Ishikawa (cell line): ENCODE measurements around the gene TBC1D8.

Source experiments
- CEBPB ChIP-seq: IDR thresholded peaks from 2 replicates; pipeline ENCODE4 v1.6.1; 2012
- CREB1 ChIP-seq: IDR thresholded peaks from 2 replicates; pipeline ENCODE4 v1.6.1; 2012; ENCODE audit warnings: low read depth
- EGR1 ChIP-seq: IDR thresholded peaks from 2 replicates; pipeline ENCODE4 v1.6.1; 2012
- EP300 ChIP-seq: IDR thresholded peaks from 2 replicates; pipeline ENCODE4 v1.6.1; 2012; ENCODE audit warnings: borderline replicate concordance
- FOXM1 ChIP-seq: IDR thresholded peaks from 2 replicates; pipeline ENCODE4 v1.6.1; 2012; ENCODE audit warnings: low read depth, borderline replicate concordance
- NFIC ChIP-seq: IDR thresholded peaks from 2 replicates; pipeline ENCODE4 v1.6.1; 2012
- RAD21 ChIP-seq: IDR thresholded peaks from 2 replicates; pipeline ENCODE4 v1.6.1; 2012; ENCODE audit warnings: low read depth
- TAF1 ChIP-seq: IDR thresholded peaks from 2 replicates; pipeline ENCODE4 v1.6.1; 2012; ENCODE audit warnings: low read depth, mild to moderate bottlenecking
- TCF12 ChIP-seq: IDR thresholded peaks from 2 replicates; pipeline ENCODE4 v1.6.1; 2012; ENCODE audit warnings: low read depth
- TEAD4 ChIP-seq: IDR thresholded peaks from 2 replicates; pipeline ENCODE4 v1.6.1; 2012
- YY1 ChIP-seq: IDR thresholded peaks from 2 replicates; pipeline ENCODE4 v1.6.1; 2012; ENCODE audit warnings: low read depth
- ZBTB7A ChIP-seq: IDR thresholded peaks from 2 replicates; pipeline ENCODE4 v1.6.1; 2012; ENCODE audit warnings: low read depth
- TF ChIP-seq, protein P1 (sequence below): IDR thresholded peaks from 2 replicates; pipeline ENCODE4 v1.6.1; 2012; ENCODE audit warnings: low read depth, mild to moderate bottlenecking
- TF ChIP-seq, protein P2 (sequence below): IDR thresholded peaks from 2 replicates; pipeline ENCODE4 v1.6.1; 2012
- TF ChIP-seq, protein P3 (sequence below): IDR thresholded peaks from 2 replicates; pipeline ENCODE4 v1.6.1; 2012

TBC1D8 gene

GRCh38 chr2:101149241-101150192, 1.7 kb downstream of the TBC1D8 start:
- TF ChIP-seq NFIC (no peak), EGR1 (no peak), TEAD4 (no peak), ZBTB7A (no peak), CREB1 (no peak), EP300 (no peak), TAF1 (no peak), YY1 (no peak), RAD21 (no peak), FOXM1 (no peak), CEBPB (no peak), TCF12 (no peak)
- TF ChIP-seq, protein P1, sequence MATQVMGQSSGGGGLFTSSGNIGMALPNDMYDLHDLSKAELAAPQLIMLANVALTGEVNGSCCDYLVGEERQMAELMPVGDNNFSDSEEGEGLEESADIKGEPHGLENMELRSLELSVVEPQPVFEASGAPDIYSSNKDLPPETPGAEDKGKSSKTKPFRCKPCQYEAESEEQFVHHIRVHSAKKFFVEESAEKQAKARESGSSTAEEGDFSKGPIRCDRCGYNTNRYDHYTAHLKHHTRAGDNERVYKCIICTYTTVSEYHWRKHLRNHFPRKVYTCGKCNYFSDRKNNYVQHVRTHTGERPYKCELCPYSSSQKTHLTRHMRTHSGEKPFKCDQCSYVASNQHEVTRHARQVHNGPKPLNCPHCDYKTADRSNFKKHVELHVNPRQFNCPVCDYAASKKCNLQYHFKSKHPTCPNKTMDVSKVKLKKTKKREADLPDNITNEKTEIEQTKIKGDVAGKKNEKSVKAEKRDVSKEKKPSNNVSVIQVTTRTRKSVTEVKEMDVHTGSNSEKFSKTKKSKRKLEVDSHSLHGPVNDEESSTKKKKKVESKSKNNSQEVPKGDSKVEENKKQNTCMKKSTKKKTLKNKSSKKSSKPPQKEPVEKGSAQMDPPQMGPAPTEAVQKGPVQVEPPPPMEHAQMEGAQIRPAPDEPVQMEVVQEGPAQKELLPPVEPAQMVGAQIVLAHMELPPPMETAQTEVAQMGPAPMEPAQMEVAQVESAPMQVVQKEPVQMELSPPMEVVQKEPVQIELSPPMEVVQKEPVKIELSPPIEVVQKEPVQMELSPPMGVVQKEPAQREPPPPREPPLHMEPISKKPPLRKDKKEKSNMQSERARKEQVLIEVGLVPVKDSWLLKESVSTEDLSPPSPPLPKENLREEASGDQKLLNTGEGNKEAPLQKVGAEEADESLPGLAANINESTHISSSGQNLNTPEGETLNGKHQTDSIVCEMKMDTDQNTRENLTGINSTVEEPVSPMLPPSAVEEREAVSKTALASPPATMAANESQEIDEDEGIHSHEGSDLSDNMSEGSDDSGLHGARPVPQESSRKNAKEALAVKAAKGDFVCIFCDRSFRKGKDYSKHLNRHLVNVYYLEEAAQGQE = no peak
- TF ChIP-seq, protein P2, sequence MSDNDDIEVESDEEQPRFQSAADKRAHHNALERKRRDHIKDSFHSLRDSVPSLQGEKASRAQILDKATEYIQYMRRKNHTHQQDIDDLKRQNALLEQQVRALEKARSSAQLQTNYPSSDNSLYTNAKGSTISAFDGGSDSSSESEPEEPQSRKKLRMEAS = no peak
- TF ChIP-seq, protein P3, sequence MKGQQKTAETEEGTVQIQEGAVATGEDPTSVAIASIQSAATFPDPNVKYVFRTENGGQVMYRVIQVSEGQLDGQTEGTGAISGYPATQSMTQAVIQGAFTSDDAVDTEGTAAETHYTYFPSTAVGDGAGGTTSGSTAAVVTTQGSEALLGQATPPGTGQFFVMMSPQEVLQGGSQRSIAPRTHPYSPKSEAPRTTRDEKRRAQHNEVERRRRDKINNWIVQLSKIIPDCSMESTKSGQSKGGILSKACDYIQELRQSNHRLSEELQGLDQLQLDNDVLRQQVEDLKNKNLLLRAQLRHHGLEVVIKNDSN = no peak

DNA sequence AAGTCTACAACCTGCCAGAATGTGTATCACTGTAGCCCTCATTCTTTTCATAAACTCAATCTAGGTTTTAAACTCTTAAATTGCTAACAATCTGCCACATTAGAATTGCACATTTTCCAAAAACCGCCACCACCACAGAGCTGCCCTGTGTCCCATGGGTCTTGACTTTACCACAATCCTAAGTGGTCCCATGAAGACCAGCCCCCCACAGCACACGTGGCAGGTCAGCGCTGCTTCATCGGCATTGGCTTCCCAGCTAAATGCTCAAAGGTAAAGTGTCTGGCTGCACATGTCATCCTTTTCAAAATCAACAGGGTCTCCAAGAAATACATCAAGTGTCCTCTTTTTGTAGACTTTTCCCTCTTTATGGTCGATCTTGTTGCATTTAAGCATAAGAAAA, 2.4 kb downstream of the TBC1D8 start:
- TF ChIP-seq CREB1 (no peak), EGR1 (no peak), YY1 (no peak), TCF12 (no peak), ZBTB7A (no peak)
- TF ChIP-seq, protein P3 = no peak

DNA sequence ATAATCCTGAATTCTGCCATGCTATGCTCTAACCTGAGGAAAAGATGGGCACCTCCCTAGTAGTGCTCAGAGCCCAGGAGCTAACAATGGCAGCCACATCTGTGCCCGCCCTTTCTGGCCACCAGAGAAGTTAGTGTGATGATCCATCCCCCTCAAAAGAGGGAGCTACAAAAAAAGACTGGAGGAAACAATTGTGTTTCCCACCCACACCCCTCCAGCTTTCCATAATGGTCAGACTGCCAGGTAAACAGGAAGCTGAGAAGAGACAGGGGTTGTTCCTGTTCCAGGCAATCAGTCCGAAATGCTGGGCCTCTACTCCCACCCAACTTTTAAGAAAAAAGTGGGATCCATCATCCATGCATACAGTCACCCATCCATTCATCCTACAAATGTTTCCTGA, 3.2 kb downstream of the TBC1D8 start:
- no peak for TF ChIP-seq CREB1
- no peak for TF ChIP-seq CEBPB
- no peak for TF ChIP-seq NFIC
- TF ChIP-seq TEAD4 = no peak
- no peak for TF ChIP-seq FOXM1
- TF ChIP-seq TCF12 = no peak
- TF ChIP-seq YY1 = no peak
- TF ChIP-seq, protein P2 = no peak

DNA sequence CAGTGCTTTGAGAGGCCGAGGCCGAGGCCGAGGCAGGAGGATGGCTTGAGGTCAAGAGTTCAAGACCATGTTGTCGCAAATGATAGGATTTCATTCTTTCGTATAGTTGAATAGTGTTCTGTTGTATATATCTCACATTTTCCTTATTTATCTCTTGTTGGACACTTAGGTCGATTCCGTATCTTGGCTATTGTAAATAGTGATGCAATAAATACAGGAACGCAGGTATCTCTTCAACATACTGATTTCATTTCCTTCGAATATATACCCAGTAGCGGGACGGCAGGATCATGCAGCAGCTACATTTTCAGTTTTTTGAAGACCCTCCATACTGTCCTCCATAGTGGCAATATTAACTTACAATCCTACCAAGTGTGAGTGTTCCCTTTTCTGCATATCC, 4.1 kb downstream of the TBC1D8 start:
- TF ChIP-seq FOXM1 (no peak), RAD21 (no peak), EGR1 (no peak), TEAD4 (no peak), CREB1 (no peak), YY1 (no peak), TAF1 (no peak), ZBTB7A (no peak), CEBPB (no peak), TCF12 (no peak), NFIC (no peak), EP300 (no peak)
- TF ChIP-seq, protein P2 = no peak
- TF ChIP-seq, protein P3 = no peak
- TF ChIP-seq, protein P1 = no peak

GRCh38 chr2:101146535-101146934, 4.6 kb downstream of the TBC1D8 start:
- no peak for TF ChIP-seq EGR1
- no peak for TF ChIP-seq TCF12
- TF ChIP-seq, protein P1 = no peak
- no peak for TF ChIP-seq TEAD4
- TF ChIP-seq CREB1 = no peak
- TF ChIP-seq TAF1 = no peak
- TF ChIP-seq YY1 = no peak
- TF ChIP-seq CEBPB = no peak
- TF ChIP-seq ZBTB7A = no peak
- no peak for TF ChIP-seq NFIC
- no peak for TF ChIP-seq EP300
- TF ChIP-seq, protein P2 = no peak
- TF ChIP-seq RAD21 = no peak
- TF ChIP-seq, protein P3 = no peak
- no peak for TF ChIP-seq FOXM1
